GM18526 (cell line): ENCODE measurements around the gene ADAM20.

Experiments
- POLR2A ChIP-seq: IDR thresholded peaks from 3 replicates; pipeline ENCODE4 v1.6.1; 2011; ENCODE audit not compliant: insufficient read length; ENCODE audit errors: extremely low read depth

ADAM20 gene

GRCh38 chr14:70489579-70490200 is 45.1 kb downstream of the ADAM20 start:
- TF ChIP-seq POLR2A: no peak

DNA sequence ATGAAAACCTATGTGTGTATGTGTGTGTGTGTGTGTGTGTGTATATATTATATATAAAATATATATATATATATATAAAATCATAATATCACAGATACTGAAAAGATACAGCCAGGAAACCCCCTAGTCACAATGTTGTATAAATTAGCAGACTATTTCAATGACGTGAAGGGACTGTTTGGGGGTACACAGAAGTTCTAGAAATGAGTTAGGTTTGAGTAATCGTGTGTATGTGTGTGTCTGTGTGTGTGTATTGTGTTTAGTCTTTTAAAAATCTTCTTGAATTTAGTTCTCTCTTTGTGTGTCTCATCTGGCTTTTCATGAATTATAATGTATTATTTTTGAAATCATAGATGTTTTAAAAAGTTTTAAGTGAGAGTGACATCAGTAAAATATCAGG is 61.0 kb downstream of the ADAM20 start:
- TF ChIP-seq POLR2A: no peak
